Activated T-cell treated with anti-CD3 and anti-CD28 coated beads for 48 hours (primary cell): ENCODE data around the gene CD1C.
"Not testable (repeated sequence)": the region's sequence is repeated elsewhere in the genome, so short reads cannot be mapped to it uniquely, and the experiment has no call there.

Source experiments
- DNase-seq: peaks from one replicate; pipeline ENCODE4 v3.0.0-alpha.2; 2020; ENCODE audit warnings: low read depth

CD1C gene

GRCh38 chr1:158289811-158290210, at the start of gene CD1C:
Gene CD1C, plus strand, starts transcription at chr1:158289923. Its CDS starts 142 bp downstream, at chr1:158290065.
- no peak for DNase-seq

GRCh38 chr1:158246650-158247049, 43.1 kb upstream of the CD1C start:
- DNase-seq = no peak

GRCh38 chr1:158248118-158248517, 41.6 kb upstream of the CD1C start:
- no peak for DNase-seq

GRCh38 chr1:158248771-158249170, 41.0 kb upstream of the CD1C start:
- DNase-seq = no peak

GRCh38 chr1:158249646-158250045, 40.1 kb upstream of the CD1C start:
- DNase-seq = no peak

GRCh38 chr1:158251163-158251562, 38.6 kb upstream of the CD1C start:
- DNase-seq = no peak

- DNase-seq = no peak
Observed at GRCh38 chr1:158255656-158256055, 34.1 kb upstream of the CD1C start.

- not testable (repeated sequence) for DNase-seq
Observed at GRCh38 chr1:158256747-158257146, 33.0 kb upstream of the CD1C start.

- no peak for DNase-seq
Observed at GRCh38 chr1:158257888-158258287, 31.8 kb upstream of the CD1C start.

- DNase-seq = no peak
Observed at GRCh38 chr1:158259117-158259516, 30.6 kb upstream of the CD1C start.

- no peak for DNase-seq
Observed at GRCh38 chr1:158272681-158273080, 17.0 kb upstream of the CD1C start.

GRCh38 chr1:158274797-158275196, 14.9 kb upstream of the CD1C start:
- DNase-seq = no peak

GRCh38 chr1:158282421-158282820, 7.3 kb upstream of the CD1C start:
- DNase-seq = not testable (repeated sequence)

- no peak for DNase-seq
Observed at GRCh38 chr1:158283965-158284364, 5.8 kb upstream of the CD1C start.

- no peak for DNase-seq
Observed at GRCh38 chr1:158285756-158286241, 3.9 kb upstream of the CD1C start.

GRCh38 chr1:158286487-158286886, 3.2 kb upstream of the CD1C start:
- DNase-seq = no peak

GRCh38 chr1:158286941-158287346, 2.8 kb upstream of the CD1C start:
- DNase-seq = no peak

GRCh38 chr1:158290321-158290844, 660 bp downstream of the CD1C start:
- no peak for DNase-seq

- no peak for DNase-seq
Observed at GRCh38 chr1:158295791-158296190, 6.1 kb downstream of the CD1C start.

- DNase-seq = no peak
Observed at GRCh38 chr1:158310623-158311022, 20.9 kb downstream of the CD1C start.

GRCh38 chr1:158311066-158311465, 21.3 kb downstream of the CD1C start:
- DNase-seq = no peak

GRCh38 chr1:158323866-158324265, 34.1 kb downstream of the CD1C start:
- no peak for DNase-seq

- no peak for DNase-seq
Observed at GRCh38 chr1:158324395-158324794, 34.7 kb downstream of the CD1C start.

- DNase-seq = no peak
Observed at GRCh38 chr1:158327481-158327880, 37.8 kb downstream of the CD1C start.

GRCh38 chr1:158328426-158328825, 38.7 kb downstream of the CD1C start:
- DNase-seq = no peak
